GM18519 (cell line): Measurements from ENCODE around the gene CNGA2.

Experiments used
- ATAC-seq: cut with Tn5 transposase; IDR thresholded peaks from one replicate; pipeline ENCODE4 v1.9.1; 2021; ENCODE audit warnings: mild to moderate bottlenecking, moderate library complexity; ENCODE audit not compliant: unreplicated experiment, low FRiP score

Gene CNGA2

DNA sequence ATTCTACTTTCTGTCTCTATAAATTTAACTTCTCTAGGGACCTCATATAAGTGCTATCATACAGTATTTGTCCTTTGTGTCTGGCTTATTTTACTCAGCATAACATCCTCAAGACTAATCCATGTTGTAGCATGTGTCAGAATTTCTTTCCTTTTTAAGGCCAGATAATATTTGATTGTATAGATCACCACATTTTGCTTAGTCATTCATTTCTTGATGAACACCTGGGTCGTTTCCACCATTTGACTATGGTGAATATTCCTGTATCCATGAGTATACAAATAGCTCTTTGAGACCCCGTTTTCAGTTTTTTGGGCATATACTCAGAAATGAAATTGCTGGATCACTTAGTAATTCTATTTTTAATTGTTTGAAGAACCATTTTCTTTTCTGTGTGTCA is 12.0 kb downstream of the CNGA2 start:
- ATAC-seq = no peak

DNA sequence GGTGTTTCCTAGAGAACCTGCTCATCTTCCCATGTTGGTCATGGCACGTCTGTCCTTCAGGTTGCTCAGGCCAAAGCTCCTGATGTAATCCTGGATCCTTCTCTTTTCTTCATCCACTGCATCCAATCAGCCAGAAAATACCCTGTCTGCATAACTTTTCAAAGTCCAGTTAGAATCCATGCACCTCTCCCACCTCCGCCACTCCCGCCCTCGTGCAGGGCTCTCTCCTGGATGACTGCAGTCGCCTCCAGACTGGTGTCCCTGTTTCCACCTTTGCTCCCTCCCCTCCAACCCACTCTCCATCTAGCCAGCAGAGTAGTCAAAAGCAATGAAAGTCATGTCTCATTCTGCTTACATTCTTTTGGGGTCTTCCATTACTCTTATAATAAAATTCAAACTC is 16.0 kb downstream of the CNGA2 start:
- no peak for ATAC-seq

DNA sequence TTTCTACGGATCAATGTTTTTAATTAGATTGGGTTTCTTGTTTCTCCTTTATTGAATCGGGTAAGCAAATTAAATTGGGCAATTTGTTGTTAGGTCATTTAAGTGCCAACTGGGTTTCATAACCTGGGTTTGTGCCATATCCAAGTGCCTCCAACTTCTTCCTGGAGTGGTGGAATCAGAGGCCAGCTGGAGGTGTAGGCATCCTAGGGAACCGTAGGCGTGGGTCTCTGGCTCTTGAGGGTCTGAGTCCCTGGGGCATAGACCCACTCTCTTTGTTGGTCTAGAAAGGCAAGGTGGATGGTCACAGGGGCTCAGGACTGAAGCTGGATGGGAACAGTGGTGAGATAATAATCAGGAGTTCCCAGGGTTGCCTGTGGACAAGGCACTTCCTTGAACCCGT is 18.3 kb downstream of the CNGA2 start:
- no peak for ATAC-seq

DNA sequence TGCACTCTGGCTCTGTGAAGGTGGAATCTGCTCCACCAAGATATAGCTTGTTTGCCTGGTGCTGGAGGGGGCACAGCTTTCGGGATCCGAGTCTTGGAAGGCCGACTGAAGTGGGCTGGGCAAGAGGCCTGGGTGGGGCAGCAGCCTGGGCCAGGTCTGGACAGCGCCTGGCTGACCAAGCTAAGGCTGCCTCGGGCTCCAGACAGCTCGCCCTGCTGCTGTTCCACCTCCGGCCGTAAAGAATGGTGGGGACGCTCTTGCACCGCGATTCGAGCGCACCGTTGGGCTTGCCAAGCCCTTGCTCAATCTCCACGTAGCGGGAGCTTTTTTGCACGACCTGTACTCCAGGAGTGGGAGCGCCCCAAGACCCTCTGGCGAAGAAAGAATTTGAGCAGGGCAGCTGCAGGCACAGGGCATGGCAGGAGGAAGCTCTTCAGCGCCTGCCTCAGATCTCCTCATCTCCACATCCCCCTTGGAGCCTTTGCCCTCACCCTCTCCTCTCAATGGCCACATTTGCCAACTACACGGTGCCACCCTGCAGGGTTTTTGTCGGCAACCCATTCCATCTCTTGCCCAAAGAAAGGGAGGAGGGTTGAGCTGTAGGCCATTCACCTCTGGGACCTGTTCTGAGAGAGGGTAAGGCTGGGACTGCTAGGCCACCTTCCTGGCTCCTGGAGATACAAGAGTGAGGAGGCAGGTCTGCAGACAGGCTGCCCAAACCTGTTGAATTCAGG is 18.9 kb downstream of the CNGA2 start:
- ATAC-seq = peak; percentile 65

GRCh38 chrX:151754047-151754429 is 19.5 kb downstream of the CNGA2 start:
- ATAC-seq = no peak

DNA sequence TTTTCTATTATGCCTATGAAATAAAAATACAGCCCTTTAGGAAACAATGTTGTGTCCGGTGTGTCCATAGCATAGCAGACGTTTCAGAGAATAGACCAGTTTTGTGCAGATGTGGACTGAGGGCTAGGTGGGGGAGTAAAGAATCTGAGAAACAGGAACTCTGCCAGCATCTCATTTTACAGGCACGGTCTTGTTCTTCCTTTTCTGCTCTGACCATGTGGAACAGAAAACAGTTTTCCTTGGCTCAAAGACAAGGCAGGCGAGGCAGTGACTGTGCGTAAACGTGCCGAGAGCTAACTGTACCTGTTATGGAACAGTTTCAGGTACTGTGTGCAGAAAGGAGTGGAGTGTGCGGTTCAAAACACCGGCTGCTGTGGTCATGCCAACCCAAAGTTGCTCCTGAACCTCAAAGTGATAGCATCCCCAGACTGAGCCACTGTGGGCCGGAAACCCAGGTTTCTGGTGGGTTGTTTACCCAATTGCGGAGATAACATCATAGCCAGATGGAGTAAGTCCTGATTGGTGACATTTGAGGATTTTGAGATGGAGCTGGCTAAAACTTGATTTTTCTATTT is 20.2 kb downstream of the CNGA2 start:
- ATAC-seq = no peak

DNA sequence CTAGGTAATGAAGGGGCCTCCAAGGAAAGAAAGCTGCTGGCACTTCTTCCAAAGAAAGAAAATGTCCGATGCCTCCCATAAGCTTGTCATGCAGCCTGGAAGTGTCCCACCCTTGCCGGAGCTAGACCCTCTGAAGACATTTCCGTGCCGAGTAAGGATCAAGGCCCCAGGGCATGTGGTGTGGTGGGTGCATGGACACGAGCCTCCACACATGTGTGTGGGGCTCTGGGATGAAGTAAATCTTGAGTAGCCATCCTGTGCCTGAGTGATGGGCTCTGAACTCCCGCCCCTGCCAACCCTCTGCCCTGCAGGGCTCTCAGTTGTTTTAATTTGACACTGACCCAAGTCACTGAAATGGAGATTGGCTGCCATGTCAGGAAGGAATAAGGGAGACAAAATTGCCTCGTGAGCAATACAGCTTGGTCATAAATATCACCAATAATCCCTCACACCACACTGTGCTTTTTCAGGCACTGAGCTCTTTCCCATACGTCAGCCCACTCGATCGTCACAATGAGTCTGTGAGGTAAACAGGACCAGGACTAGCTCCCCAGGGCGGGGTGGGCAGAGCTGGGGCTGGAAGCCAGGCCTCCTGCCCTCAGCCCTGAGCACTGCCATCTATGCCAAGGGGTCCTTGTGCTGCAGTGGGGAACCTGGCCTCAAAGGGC is 24.6 kb downstream of the CNGA2 start:
- no peak for ATAC-seq

DNA sequence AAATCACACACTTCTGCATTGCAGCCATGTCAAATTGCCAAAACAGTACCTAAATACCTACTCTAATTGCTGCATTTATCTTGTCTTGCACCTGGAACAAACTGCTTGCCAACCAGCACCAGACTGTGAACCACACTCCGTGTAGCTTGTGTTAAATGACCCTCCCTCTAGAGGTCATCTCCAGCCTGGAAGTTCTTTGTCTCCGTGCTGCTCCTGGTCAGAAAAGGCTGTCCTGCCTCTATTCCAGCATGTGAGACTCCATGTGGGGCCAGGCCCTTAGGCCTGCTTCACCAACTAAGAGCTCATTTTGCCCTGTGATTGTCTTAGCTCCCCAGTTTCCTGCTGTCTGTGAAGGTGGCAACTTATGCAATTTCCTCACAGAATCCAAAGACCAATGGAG is 28.3 kb downstream of the CNGA2 start:
- ATAC-seq = no peak

GRCh38 chrX:151763711-151764110 is 29.2 kb downstream of the CNGA2 start:
- ATAC-seq = no peak

GRCh38 chrX:151765026-151765425 is 30.5 kb downstream of the CNGA2 start:
- ATAC-seq = no peak

DNA sequence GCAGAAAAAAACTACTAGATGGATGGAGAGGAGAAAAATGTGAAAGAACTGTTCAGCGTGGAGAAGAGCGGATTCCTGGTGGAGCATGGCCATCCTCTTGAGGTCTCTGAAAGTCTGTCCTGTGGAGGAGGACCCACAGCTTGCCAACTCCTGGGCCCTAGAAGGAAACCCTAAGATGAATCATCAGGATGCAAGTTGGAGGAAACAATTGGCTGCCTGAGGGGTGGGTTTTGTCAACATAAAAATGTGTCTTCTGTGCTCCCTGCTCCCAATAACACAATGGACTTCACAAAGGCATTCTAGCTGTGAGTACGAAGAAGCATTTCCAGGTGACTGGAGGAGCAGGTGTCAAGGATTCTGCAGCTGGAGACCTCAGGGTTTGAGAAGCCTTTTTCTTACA is 37.2 kb downstream of the CNGA2 start:
- ATAC-seq = no peak

- ATAC-seq = no peak
Observed at GRCh38 chrX:151773434-151773833, 38.9 kb downstream of the CNGA2 start.

- no peak for ATAC-seq
Observed at GRCh38 chrX:151774421-151774820, 39.9 kb downstream of the CNGA2 start.

GRCh38 chrX:151776181-151776731 is 41.7 kb downstream of the CNGA2 start:
- no peak for ATAC-seq

DNA sequence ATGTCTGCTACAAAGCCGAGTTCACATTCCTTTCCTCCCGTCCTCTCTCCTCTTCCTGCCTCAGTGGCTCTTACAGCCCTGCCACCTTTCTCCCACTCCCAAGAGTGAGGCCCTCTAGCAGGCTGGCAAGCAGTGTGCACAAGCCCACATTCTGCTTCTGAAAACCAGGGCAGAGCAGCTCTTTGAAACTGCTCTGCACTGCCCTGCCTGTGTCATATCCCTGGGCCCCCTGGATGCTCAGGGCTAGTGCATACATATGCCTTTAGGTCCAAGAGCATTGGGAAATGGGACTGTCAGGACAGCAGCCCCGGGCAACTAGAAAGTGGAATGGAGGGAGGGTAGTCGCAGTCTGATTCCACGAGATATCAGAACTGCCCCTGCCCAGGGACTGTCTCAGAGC is 42.4 kb downstream of the CNGA2 start:
- no peak for ATAC-seq

- no peak for ATAC-seq
Observed at GRCh38 chrX:151779258-151779657, 44.7 kb downstream of the CNGA2 start.

DNA sequence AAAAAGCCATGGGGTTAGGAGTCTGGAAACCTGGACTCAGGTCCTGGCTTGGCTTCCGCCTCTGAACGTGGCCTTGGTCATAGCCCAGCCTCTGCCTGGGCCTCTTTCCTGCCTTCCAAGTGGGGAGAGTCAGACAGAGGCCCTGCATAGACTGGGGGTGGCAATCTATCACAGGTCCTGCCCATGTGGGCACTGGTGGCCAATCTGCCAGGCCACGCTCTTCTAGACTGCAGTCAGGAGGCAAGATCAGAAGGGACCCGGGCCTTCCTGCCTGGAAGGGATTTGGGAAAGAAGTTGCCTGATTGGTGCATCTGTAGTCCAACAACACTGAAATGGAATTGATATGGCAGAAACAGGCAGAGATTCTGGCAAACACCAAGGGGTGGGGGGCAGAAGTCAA is 46.1 kb downstream of the CNGA2 start:
- ATAC-seq = no peak

- no peak for ATAC-seq
Observed at GRCh38 chrX:151789179-151789800, 54.7 kb downstream of the CNGA2 start.

DNA sequence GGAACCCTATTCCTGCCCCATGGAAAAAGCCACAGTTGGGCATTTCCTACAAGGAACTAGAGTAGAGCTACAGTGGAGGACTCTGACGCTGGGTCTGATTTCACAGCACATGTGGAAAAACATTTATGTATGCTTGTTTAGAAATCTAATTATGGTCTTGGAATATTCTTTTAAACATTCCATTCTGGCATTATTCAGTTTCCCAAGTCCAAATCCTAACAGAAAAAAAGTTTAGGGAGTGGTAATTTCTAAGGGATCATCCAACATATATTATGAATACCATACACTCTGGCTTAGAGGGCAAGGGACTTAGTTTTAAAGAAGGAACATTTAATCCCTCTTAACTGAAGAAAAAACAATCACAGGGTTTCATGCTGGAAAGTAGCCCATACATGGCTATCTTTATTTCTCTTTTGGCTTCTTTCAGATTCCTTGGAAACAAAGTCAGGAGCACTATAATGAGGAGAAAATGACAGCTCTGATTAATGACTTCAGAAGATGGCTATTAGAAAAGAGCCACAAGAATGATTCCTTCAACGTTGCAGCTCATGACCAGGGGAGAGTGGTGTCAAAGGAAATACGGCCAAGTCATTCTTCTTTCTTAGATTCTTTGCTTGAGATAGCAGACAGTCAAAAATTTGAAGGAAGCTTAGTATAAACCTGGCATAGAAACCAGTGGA is 56.1 kb downstream of the CNGA2 start:
- no peak for ATAC-seq

GRCh38 chrX:151791961-151792360 is 57.4 kb downstream of the CNGA2 start:
- no peak for ATAC-seq

DNA sequence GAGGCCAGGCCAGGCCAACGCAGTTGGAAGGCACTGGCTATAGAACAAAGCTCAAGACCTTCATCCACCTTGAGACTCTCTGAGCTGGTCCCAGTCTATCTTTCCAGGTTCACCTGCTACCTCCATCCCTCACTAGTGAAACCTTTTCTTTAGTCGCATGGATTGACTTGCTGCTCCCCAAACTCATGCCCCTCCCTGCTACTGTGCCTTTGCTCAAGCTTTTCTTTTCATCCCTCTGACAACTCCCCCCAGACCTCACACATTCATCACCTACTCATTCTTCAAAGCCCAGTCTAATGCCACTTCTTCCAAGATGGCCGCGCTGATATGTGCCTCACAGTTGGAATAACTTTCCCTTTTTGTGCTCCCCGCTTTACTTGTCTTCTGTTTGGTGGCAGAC is 58.0 kb downstream of the CNGA2 start:
- no peak for ATAC-seq
